ENCODE results near the gene EOMES.

Gene EOMES

DNA sequence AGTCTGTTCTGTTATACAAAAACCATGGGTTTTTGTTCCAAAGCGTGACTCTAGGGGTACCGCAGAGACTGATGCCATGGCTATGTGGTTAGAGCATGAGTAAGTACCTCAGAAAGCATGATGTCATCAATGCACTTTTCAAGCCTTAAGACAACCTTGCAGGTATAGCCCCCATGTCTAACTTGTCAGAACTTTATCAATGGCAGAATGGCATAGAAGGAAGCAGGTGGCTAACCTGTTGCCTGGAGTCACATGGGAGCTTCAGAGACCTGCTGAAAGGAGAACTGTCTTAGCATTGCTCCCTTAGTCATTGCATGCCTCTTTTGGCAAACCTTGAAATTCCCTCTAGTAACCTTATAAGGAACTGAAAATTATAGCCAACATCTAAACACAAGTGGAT, 52.5 kb downstream of the EOMES start:
- TF ChIP-seq, protein P1, sequence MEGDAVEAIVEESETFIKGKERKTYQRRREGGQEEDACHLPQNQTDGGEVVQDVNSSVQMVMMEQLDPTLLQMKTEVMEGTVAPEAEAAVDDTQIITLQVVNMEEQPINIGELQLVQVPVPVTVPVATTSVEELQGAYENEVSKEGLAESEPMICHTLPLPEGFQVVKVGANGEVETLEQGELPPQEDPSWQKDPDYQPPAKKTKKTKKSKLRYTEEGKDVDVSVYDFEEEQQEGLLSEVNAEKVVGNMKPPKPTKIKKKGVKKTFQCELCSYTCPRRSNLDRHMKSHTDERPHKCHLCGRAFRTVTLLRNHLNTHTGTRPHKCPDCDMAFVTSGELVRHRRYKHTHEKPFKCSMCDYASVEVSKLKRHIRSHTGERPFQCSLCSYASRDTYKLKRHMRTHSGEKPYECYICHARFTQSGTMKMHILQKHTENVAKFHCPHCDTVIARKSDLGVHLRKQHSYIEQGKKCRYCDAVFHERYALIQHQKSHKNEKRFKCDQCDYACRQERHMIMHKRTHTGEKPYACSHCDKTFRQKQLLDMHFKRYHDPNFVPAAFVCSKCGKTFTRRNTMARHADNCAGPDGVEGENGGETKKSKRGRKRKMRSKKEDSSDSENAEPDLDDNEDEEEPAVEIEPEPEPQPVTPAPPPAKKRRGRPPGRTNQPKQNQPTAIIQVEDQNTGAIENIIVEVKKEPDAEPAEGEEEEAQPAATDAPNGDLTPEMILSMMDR (IDR thresholded peaks at IDR 0.05; ENCODE audit: control extremely low read depth, extremely low read depth, low read depth, missing control alignments), result no peak
- ChIA-PET POLR2A (no interaction called here), CTCF (interaction anchor here (1.1 to 4.3 kb wide), 5 partner anchors 11 to 522 kb away, joined by 3 to 37 read pairs (median 8); no protein-coding TSS in a partner anchor)
- DNase-seq (ENCODE audit: extremely low spot score), result peak; percentile 29

DNA sequence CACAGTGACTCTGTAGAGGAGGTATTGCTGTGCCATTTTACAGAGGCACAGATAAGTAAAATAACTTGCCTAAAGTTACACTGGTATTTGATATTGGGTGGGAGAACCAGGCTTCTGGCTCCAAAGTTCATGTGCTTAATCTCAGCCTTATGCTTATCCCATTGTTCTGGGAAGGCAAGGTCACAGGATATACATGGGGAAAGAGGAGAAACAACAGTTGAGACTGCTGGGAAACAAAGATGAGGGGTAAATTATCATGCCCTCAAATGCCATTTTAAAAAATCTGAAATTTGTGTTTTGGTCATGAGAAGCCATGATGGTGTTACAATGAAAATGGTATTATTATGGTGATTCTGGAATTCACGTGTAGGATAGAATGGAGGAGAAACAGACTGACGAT, 54.4 kb downstream of the EOMES start:
- TF ChIP-seq, protein P1 (IDR thresholded peaks at IDR 0.05; ENCODE audit: control extremely low read depth, extremely low read depth, low read depth, missing control alignments), result no peak
- ChIA-PET CTCF (interaction anchor here (1.0 kb wide), 1 partner anchor 12 kb away, joined by 4 read pairs; no protein-coding TSS in a partner anchor), POLR2A (no interaction called here)
- DNase-seq (ENCODE audit: extremely low spot score), result no peak

DNA sequence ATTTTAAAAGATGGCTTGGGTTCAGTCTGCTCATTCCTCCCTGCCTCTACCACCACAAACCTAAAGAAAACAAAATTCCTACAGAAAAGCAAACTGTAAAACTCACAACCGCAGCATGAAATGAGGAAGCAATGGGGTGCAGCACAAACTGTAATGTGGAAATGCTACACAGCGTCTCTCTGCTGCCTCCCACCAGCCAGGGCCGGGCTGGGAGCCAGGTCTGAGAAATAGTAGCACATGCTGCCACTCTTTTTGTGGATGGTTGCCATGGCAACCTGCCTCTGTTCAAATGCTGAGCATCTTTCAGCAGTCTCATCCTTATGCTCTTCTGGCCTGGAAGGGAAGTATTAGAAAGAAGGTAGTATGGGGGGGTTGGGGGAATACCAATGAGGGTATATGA, 55.4 kb downstream of the EOMES start:
- ChIA-PET POLR2A (no interaction called here), CTCF (interaction anchor here (0.7 to 2.2 kb wide), 3 partner anchors 9 to 45 kb away, joined by 3 to 7 read pairs (median 6); no protein-coding TSS in a partner anchor)
- TF ChIP-seq, protein P1 (IDR thresholded peaks at IDR 0.05; ENCODE audit: control extremely low read depth, extremely low read depth, low read depth, missing control alignments), result no peak
- no peak for DNase-seq (ENCODE audit: extremely low spot score)

DNA sequence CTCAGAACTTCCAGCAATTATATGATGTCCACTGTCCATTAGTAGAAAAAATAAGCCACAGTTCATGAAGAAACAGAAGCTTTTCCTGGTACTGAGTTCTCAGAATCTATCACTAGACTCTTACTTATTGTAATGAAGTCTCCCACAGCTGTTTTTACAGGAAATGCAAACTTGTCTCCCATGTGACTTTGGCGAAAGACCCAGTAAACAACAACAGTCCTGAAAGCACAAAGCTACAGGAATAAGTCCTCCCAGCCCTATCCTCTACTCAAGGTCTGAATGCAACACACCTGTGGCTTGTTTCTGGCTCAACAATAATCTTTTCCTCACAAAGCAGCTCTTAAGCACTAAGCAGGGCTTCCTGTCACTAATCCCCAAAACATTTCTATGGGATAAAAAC, 55.9 kb downstream of the EOMES start:
- TF ChIP-seq, protein P1 (IDR thresholded peaks at IDR 0.05; ENCODE audit: control extremely low read depth, extremely low read depth, low read depth, missing control alignments), result no peak
- DNase-seq (ENCODE audit: extremely low spot score), result no peak
- ChIA-PET CTCF (interaction anchor here (0.7 to 2.2 kb wide), 4 partner anchors 10 to 46 kb away, joined by 3 to 7 read pairs (median 4); no protein-coding TSS in a partner anchor), POLR2A (no interaction called here)
